OCI-LY7 (cell line): ENCODE results near the gene ATG4B. TPM values are rescaled to one million over a fixed set of nuclear protein-coding genes. Genes with fewer than 3 reads are reported as not detected.

Experiments used
- BruUV-seq: library from RNA; stranded (reverse); fragments of 400-500 nt; replicated peaks from 2 replicates; lab custom pipeline; 2021; lab: Mats Ljungman, UMichigan
- CTCF ChIA-PET: fragments of 300-600 bp; sonication (Branson Sonifier 250); formaldehyde crosslinking; loops from one replicate; lab custom pipeline; 2022; ENCODE audit warnings: antibody characterized with exemption; ENCODE audit not compliant: unreplicated experiment; lab: Charles Lee
- POLR2A ChIA-PET: fragments of 300-600 bp; sonication (Branson Sonifier 250); formaldehyde crosslinking; loops from one replicate; lab custom pipeline; 2022; ENCODE audit warnings: antibody characterized with exemption; lab: Charles Lee
- DNase-seq: peaks from one replicate; pipeline ENCODE4 v3.0.0-alpha.2; 2015; ENCODE audit warnings: low spot score
- H2AFZ ChIP-seq: fragments of 200-600 bp; sonication (generic), shearing (Covaris generic); 2 replicates; pipeline ENCODE4 v1.6.1; 2014; ENCODE audit warnings: mild to moderate bottlenecking, antibody characterized with exemption, low read length, moderate library complexity
- H3K27ac ChIP-seq: fragments of 200-600 bp; sonication (generic); 2 replicates; pipeline ENCODE4 v1.5.1; 2014; ENCODE audit warnings: mixed run types, low read depth, mild to moderate bottlenecking, moderate library complexity, low read length, inconsistent platforms; ENCODE audit not compliant: poor library complexity, severe bottlenecking
- H3K36me3 ChIP-seq: fragments of 200-600 bp; sonication (generic); 2 replicates; pipeline ENCODE4 v1.6.1; 2014; ENCODE audit warnings: mild to moderate bottlenecking, antibody characterized with exemption, low read length, moderate library complexity, mixed read lengths; ENCODE audit not compliant: insufficient read depth
- H3K4me1 ChIP-seq: fragments of 200-600 bp; sonication (generic); 2 replicates; pipeline ENCODE4 v1.5.1; 2014; ENCODE audit warnings: mild to moderate bottlenecking, low read length; ENCODE audit not compliant: insufficient read depth, poor library complexity, severe bottlenecking
- H3K4me2 ChIP-seq: fragments of 200-600 bp; sonication (generic); 2 replicates; pipeline ENCODE4 v1.6.1; 2014; ENCODE audit warnings: mild to moderate bottlenecking, low read length
- H3K4me3 ChIP-seq: fragments of 200-600 bp; sonication (generic); 2 replicates; pipeline ENCODE4 v1.5.1; 2014; ENCODE audit warnings: mild to moderate bottlenecking, low read depth, low read length; ENCODE audit not compliant: poor library complexity, severe bottlenecking
- H3K79me2 ChIP-seq: fragments of 200-600 bp; sonication (generic); 2 replicates; pipeline ENCODE4 v1.6.1; 2016; ENCODE audit warnings: low read depth, mild to moderate bottlenecking, low read length, moderate library complexity, mixed read lengths; ENCODE audit not compliant: insufficient read depth
- H3K9me2 ChIP-seq: fragments of 200-600 bp; sonication (generic); 2 replicates; pipeline ENCODE4 v1.6.1; 2016; ENCODE audit warnings: mild to moderate bottlenecking, low read length, mixed read lengths; ENCODE audit not compliant: insufficient read depth
- H3K9me3 ChIP-seq: fragments of 200-600 bp; sonication (generic); 2 replicates; pipeline ENCODE4 v1.6.1; 2014; ENCODE audit warnings: mild to moderate bottlenecking, mixed run types, low read length, mixed read lengths
- H4K20me1 ChIP-seq: fragments of 200-600 bp; sonication (generic); 2 replicates; pipeline ENCODE4 v1.6.1; 2014; ENCODE audit warnings: mild to moderate bottlenecking, antibody characterized with exemption, low read length, moderate library complexity, mixed read lengths; ENCODE audit not compliant: insufficient read depth
- EZH2phosphoT487 ChIP-seq: fragments of 200-600 bp; sonication (generic); IDR thresholded peaks from 2 replicates; pipeline ENCODE4 v1.6.1; 2018; ENCODE audit warnings: low read depth, borderline replicate concordance, mild to moderate bottlenecking, mixed run types, antibody characterized with exemption, low read length, moderate library complexity, mixed read lengths
- intact Hi-C: fragments of 100-400 bp; cut with micrococcal nuclease; formaldehyde crosslinking; loops from one replicate; pipeline ENCODE4 v1.10.0; 2022; ENCODE audit not compliant: unreplicated experiment
- total RNA-seq, 2 experiments: library from RNA; depleted of rRNA in 1 of 2; stranded (reverse); fragments of >200 nt in 1 of 2; shearing (Covaris generic) in 1 of 2; gene quantifications; 2 replicates each; pipeline ENCODE4 v1.2.3, GENCODE V29; 2014 to 2022
- TF ChIP-seq, protein P1 (sequence below): fragments of 200-600 bp; sonication (generic); conservative IDR thresholded peaks from 2 replicates; pipeline ENCODE4 v1.5.1; 2014; ENCODE audit warnings: mild to moderate bottlenecking, antibody characterized with exemption, low read length, moderate library complexity, mixed read lengths

Gene ATG4B
- total RNA-seq, 2 experiments from 2014 or later: 72.4 to 133 TPM

DNA sequence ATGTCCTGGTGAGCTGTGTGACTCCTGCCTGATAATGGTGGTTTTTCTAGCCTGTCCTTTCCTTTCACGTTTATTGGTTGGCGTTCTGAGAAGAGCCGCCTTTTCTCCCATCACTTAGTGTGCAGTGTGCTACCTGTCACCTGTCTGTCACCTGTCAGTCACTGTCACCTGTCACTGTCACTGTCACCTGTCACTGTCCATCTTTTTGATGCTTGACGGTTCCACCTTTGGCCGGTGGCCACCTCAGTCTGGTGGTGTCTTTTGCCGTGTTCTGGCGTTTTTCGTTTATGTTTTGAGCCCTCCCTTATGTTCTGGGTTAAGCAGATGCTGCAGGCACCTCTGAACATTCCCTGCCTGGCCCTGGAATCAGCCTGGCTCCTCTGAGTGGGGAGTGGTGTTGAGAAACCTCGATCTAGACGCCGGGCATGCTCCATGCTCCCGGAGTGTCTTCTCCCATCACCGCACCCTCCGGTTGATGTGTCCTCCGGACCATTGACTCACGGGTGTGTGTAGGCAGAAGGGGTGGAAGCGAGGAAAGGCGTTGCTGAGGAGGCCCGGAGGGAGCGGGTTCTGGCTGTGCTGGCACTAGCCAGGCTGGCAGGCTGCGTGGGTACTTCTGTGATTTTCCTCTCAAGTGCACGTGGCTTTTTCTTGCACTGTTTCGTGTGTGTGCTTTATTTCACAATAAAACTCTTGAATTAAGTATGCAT lies 28.4 kb downstream of the ATG4B start:
- Histone ChIP-seq H3K79me2 (no peaks in the 10 kb centered on the region), H3K9me2 (no peaks in the 10 kb centered on the region), H3K9me3 (no peaks in the 10 kb centered on the region), H3K4me3 (no peak overlapping the region), H3K27ac (no peak overlapping the region), H3K4me1 (no peaks in the 10 kb centered on the region), H4K20me1 (no peaks in the 10 kb centered on the region), H3K4me2 (no peak overlapping the region), H3K36me3 (peaks cover 42% of the 10 kb centered on the region), H2AFZ (no peak overlapping the region)
- CTCF ChIA-PET: no interaction called here
- TF ChIP-seq, protein P1, sequence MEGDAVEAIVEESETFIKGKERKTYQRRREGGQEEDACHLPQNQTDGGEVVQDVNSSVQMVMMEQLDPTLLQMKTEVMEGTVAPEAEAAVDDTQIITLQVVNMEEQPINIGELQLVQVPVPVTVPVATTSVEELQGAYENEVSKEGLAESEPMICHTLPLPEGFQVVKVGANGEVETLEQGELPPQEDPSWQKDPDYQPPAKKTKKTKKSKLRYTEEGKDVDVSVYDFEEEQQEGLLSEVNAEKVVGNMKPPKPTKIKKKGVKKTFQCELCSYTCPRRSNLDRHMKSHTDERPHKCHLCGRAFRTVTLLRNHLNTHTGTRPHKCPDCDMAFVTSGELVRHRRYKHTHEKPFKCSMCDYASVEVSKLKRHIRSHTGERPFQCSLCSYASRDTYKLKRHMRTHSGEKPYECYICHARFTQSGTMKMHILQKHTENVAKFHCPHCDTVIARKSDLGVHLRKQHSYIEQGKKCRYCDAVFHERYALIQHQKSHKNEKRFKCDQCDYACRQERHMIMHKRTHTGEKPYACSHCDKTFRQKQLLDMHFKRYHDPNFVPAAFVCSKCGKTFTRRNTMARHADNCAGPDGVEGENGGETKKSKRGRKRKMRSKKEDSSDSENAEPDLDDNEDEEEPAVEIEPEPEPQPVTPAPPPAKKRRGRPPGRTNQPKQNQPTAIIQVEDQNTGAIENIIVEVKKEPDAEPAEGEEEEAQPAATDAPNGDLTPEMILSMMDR: 0 out of 2 replicates have a peak, but pooled peaks have one; percentile 24
- no peak for TF ChIP-seq EZH2phosphoT487
- POLR2A ChIA-PET: no interaction called here
- intact Hi-C loops: loop anchor here (1.0 kb wide), 1 partner anchor 68 kb away; the partner anchor contains the start of gene D2HGDH
- no peak for DNase-seq
- no TSS peak for BruUV-seq

DNA sequence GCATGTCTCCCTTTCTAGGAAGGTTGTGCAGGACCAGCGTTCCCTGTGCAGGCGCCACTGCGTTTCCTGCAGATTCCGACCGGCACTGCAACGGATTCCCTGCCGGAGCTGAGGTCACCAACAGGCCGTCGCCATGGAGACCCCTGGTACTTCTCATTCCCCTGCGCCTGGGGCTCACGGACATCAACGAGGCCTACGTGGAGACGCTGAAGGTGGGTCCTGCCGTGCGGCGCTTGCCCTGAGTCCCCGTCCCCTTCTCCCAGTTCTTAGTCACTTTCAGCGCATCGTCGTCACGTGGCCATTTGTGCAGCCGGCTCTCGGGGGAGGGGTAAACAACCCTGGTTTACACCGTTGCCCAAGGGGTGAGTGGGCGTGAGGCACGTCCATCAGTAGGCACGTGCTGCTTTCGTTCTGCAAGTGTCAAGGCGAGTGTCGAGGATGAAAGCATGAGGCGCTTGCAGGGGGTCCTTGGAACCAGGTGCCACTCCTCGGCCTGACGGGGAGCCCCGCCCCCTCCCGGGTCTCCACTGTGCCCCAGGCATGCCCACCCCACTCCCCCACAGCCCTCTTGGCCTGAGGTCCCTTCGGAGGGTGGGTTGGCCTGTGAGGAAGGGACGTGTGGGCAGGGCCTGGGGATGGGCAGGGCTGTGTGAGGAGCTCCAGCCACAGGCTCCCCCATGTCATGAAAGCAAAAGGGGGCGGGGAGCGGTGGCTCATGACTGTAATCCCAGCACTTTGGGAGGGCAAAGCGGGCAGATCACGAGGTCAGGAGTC lies 29.3 kb downstream of the ATG4B start:
- no peak overlapping the region for H2AFZ ChIP-seq
- peaks cover 45% of the 10 kb centered on the region for H3K36me3 ChIP-seq
- no peak overlapping the region for H3K4me3 ChIP-seq
- POLR2A ChIA-PET: no interaction called here
- intact Hi-C loops: no loop called here
- no peaks in the 10 kb centered on the region for H4K20me1 ChIP-seq
- DNase-seq: no peak
- H3K27ac ChIP-seq: no peak overlapping the region
- no peaks in the 10 kb centered on the region for H3K4me1 ChIP-seq
- BruUV-seq: no TSS peak
- CTCF ChIA-PET: no interaction called here
- H3K9me3 ChIP-seq: no peaks in the 10 kb centered on the region
- H3K4me2 ChIP-seq: no peak overlapping the region
- TF ChIP-seq, protein P1: no peak
- no peak for TF ChIP-seq EZH2phosphoT487
- no peaks in the 10 kb centered on the region for H3K9me2 ChIP-seq
- no peaks in the 10 kb centered on the region for H3K79me2 ChIP-seq
